HCT116 (cell line): ENCODE data around the gene SPIRE1. TPM values are rescaled to one million over a fixed set of nuclear protein-coding genes. Genes with fewer than 3 reads are reported as not detected.

Source experiments
- ATAC-seq: fragments of 200-7000 bp; cut with Tn5 transposase; 2 replicates; pipeline ENCODE4 v1.9.1; 2020; ENCODE audit warnings: mild to moderate bottlenecking, moderate library complexity
- BruUV-seq: library from RNA; stranded (reverse); fragments of 400-500 nt; replicated peaks from 2 replicates; lab custom pipeline; 2021; lab: Mats Ljungman, UMichigan
- CTCF ChIA-PET: fragments of 300-600 bp; sonication (Branson Sonifier 250); formaldehyde crosslinking; loops from one replicate; lab custom pipeline; 2021; ENCODE audit warnings: antibody characterized with exemption; lab: Charles Lee
- POLR2A ChIA-PET: fragments of 300-600, 350-600 bp; sonication (Branson Sonifier 250); formaldehyde crosslinking; loops from one replicate; lab custom pipeline; 2021; ENCODE audit warnings: antibody characterized with exemption; lab: Charles Lee
- RAD21 ChIA-PET, 2 experiments: fragments of 300-600 bp; sonication (Branson Sonifier 250); formaldehyde crosslinking; loops; one replicate each; lab custom pipeline; 2023; ENCODE audit warnings: low total read pairs in 2 of 2; ENCODE audit not compliant: uncharacterized antibody in 2 of 2, unreplicated experiment in 2 of 2, low non-redundant PET in 1 of 2; lab: Charles Lee
- DNase-seq: peaks from one replicate; pipeline ENCODE4 v3.0.0-alpha.2; 2010; ENCODE audit warnings: low read depth, low spot score
- H2AFZ ChIP-seq: fragments of 200-600 bp; shearing (Covaris generic), sonication (generic); 2 replicates; pipeline ENCODE4 v1.6.1; 2017; ENCODE audit warnings: low read depth, mixed run types, mixed read lengths, antibody characterized with exemption, low read length; ENCODE audit not compliant: poor library complexity, severe bottlenecking
- H3K27ac ChIP-seq: 2 replicates; pipeline ENCODE4 v1.5.1; 2012; ENCODE audit warnings: low read depth, low read length
- H3K27me3 ChIP-seq: fragments of 200-600 bp; sonication (generic); 2 replicates; pipeline ENCODE4 v1.6.1; 2016; ENCODE audit warnings: mixed run types, low read length, mixed read lengths; ENCODE audit not compliant: insufficient read depth
- H3K36me3 ChIP-seq, 2 experiments: fragments of 200-500 bp in 1 of 2; fragments of 200-600 bp in 1 of 2; sonication (Bioruptor generic) in 1 of 2; sonication (generic) in 1 of 2; 2 replicates each; pipeline versions ENCODE4 v1.5.1 to v1.6.1; 2014 to 2016; ENCODE audit warnings: low read length in 2 of 2, inconsistent platforms in 1 of 2, mixed read lengths in 1 of 2, mixed run types in 1 of 2; ENCODE audit not compliant: insufficient read depth in 2 of 2, control insufficient read depth in 1 of 2
- H3K4me1 ChIP-seq, 2 experiments: fragments of 200-600 bp in 1 of 2; sonication (generic) in 1 of 2; 2 replicates each; pipeline versions ENCODE4 v1.5.1 to v1.6.1; 2012 to 2017; ENCODE audit warnings: low read length in 2 of 2, inconsistent platforms in 1 of 2, mild to moderate bottlenecking in 1 of 2, mixed read lengths in 1 of 2, mixed run types in 1 of 2, moderate library complexity in 1 of 2; ENCODE audit not compliant: insufficient read depth in 2 of 2, control insufficient read depth in 1 of 2
- H3K4me2 ChIP-seq: fragments of 200-600 bp; sonication (generic); 2 replicates; pipeline ENCODE4 v1.6.1; 2017; ENCODE audit warnings: mixed run types, low read length, mixed read lengths
- H3K4me3 ChIP-seq, 2 experiments: fragments of 200-600 bp in 1 of 2; sonication (generic) in 1 of 2; replicated peaks in 1 of 2; 2 replicates each; pipeline ENCODE4 v1.5.1; 2011 to 2016; ENCODE audit warnings: low read length in 2 of 2, control low read depth in 1 of 2, low read depth in 1 of 2, mild to moderate bottlenecking in 1 of 2, mixed read lengths in 1 of 2, mixed run types in 1 of 2
- H3K79me2 ChIP-seq: fragments of 200-600 bp; sonication (generic); 2 replicates; pipeline ENCODE4 v1.6.1; 2017; ENCODE audit warnings: mild to moderate bottlenecking, mixed run types, low read length, moderate library complexity, mixed read lengths; ENCODE audit not compliant: insufficient read depth
- H3K9ac ChIP-seq: fragments of 200-600 bp; sonication (generic); 2 replicates; pipeline ENCODE4 v1.6.1; 2016; ENCODE audit warnings: low read length, mixed read lengths
- H3K9me2 ChIP-seq: fragments of 200-600 bp; sonication (generic), shearing (Covaris generic); 2 replicates; pipeline ENCODE4 v1.6.1; 2017; ENCODE audit warnings: mixed run types, mild to moderate bottlenecking, moderate library complexity; ENCODE audit not compliant: insufficient read depth
- H3K9me3 ChIP-seq, 2 experiments: fragments of 200-500 bp in 1 of 2; fragments of 200-600 bp in 1 of 2; sonication (Bioruptor generic) in 1 of 2; sonication (generic) in 1 of 2; 2 replicates each; pipeline ENCODE4 v1.6.1; 2014 to 2017; ENCODE audit warnings: low read length in 2 of 2, mixed read lengths in 2 of 2, inconsistent platforms in 1 of 2, low read depth in 1 of 2, mild to moderate bottlenecking in 1 of 2, mixed run types in 1 of 2, moderate library complexity in 1 of 2; ENCODE audit not compliant: control insufficient read depth in 1 of 2, insufficient read depth in 1 of 2
- H4K20me1 ChIP-seq: fragments of 200-600 bp; sonication (generic), shearing (Covaris generic); 2 replicates; pipeline ENCODE4 v1.6.1; 2017; ENCODE audit warnings: mixed run types, mild to moderate bottlenecking, moderate library complexity; ENCODE audit not compliant: insufficient read depth
- CEBPB ChIP-seq: IDR thresholded peaks from 2 replicates; pipeline ENCODE4 v1.6.1; 2012; ENCODE audit warnings: low read depth
- EGR1 ChIP-seq: IDR thresholded peaks from 2 replicates; pipeline ENCODE4 v1.6.1; 2012; ENCODE audit warnings: low read depth
- POLR2AphosphoS5 ChIP-seq: IDR thresholded peaks from 2 replicates; pipeline ENCODE4 v1.6.1; 2011; ENCODE audit warnings: mild to moderate bottlenecking, low read depth, low read length, moderate library complexity
- SP1 ChIP-seq: IDR thresholded peaks from 2 replicates; pipeline ENCODE4 v1.6.1; 2012; ENCODE audit warnings: low read depth
- SRF ChIP-seq: IDR thresholded peaks from 2 replicates; pipeline ENCODE4 v1.6.1; 2012; ENCODE audit warnings: low read depth
- ZFX ChIP-seq: fragments of 450-650 bp; IDR thresholded peaks from 2 replicates; pipeline ENCODE4 v1.6.1; 2017
- intact Hi-C: fragments of 100-400 bp; cut with micrococcal nuclease; formaldehyde crosslinking; loops from 2 replicates; pipeline ENCODE4 v1.10.0; 2022
- total RNA-seq: library from RNA; stranded (reverse); gene quantifications from one replicate; pipeline ENCODE4 v1.2.1, GENCODE V29; 2021; ENCODE audit not compliant: unreplicated experiment

SPIRE1 gene
- total RNA-seq, 1 experiment from 2014 or later = 26.6 TPM

DNA sequence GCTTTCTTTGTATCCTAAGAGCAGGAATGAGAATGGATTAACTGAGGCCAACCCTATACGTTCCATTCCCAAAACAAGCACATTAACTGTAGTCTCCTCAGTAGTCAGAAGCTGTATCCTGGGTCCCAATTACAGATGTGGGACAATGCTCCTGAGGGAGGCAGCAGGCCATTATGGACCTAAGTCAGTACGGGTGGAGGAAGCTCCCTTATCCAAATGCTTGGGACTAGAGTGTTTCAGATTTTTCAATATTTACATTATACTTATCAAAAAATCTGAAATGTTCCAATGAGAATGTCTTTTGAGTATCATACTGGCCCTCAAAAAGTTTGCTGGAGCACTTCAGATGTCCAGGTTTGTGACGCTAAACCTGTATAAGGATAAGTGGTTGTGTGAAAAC, 160.1 kb downstream of the SPIRE1 start:
- Histone ChIP-seq H3K9ac (no peak overlapping the region), H3K36me3 (no peaks in the 10 kb centered on the region), H3K4me1 (no peaks in the 10 kb centered on the region), H3K4me2 (no peak overlapping the region), H3K79me2 (no peaks in the 10 kb centered on the region)
- ChIA-PET CTCF (no interaction called here), RAD21 (no interaction called here), POLR2A (no interaction called here)
- BruUV-seq = no TSS peak
- intact Hi-C loops = no loop called here
- no peak for TF ChIP-seq SRF
- TF ChIP-seq, all 23 proteins: peak for 0
- Histone ChIP-seq H2AFZ (no peak overlapping the region), H3K27me3 (no peaks in the 10 kb centered on the region), H3K9me2 (no peaks in the 10 kb centered on the region), H3K4me3 (no peak overlapping the region), H3K27ac (no peak overlapping the region), H3K9me3 (no peaks in the 10 kb centered on the region), H4K20me1 (no peaks in the 10 kb centered on the region)
- DNase-seq (no peak), ATAC-seq (no peak)

- ChIA-PET CTCF (no interaction called here), POLR2A (no interaction called here)
- TF ChIP-seq POLR2AphosphoS5 = no peak
- TF ChIP-seq CEBPB = no peak
- no peak for TF ChIP-seq SP1
- TF ChIP-seq ZFX = no peak
- TF ChIP-seq EGR1 = no peak
- TF ChIP-seq, all 23 proteins: peak for 0
These were observed 160.6 kb downstream of the SPIRE1 start for GRCh38 chr18:12497296-12497695.

More at GRCh38 chr18:12497296-12497695, 160.6 kb downstream of the SPIRE1 start:
- Histone ChIP-seq H3K4me1 (no peaks in the 10 kb centered on the region), H3K4me2 (no peak overlapping the region), H2AFZ (no peak overlapping the region), H3K9me2 (no peaks in the 10 kb centered on the region), H3K9ac (no peak overlapping the region), H3K4me3 (no peak overlapping the region), H4K20me1 (no peaks in the 10 kb centered on the region), H3K27me3 (no peaks in the 10 kb centered on the region), H3K27ac (no peak overlapping the region), H3K9me3 (no peaks in the 10 kb centered on the region), H3K36me3 (no peaks in the 10 kb centered on the region), H3K79me2 (no peaks in the 10 kb centered on the region)
- intact Hi-C loops = no loop called here
- RAD21 ChIA-PET = no interaction called here
- no peak for ATAC-seq
- no TSS peak for BruUV-seq
- no peak for DNase-seq
